Heart left ventricle (tissue), 16 donors: Measurements from ENCODE around the gene SLC9A7. TPM values are rescaled to one million over a fixed set of nuclear protein-coding genes. Genes with fewer than 3 reads are reported as not detected.

Source experiments
- ATAC-seq, 4 donors: fragments of 200-7000 bp; cut with Tn5 transposase; one replicate each; pipeline ENCODE4 v1.9.1; 2020 to 2022; ENCODE audit warnings: moderate library complexity in 4 of 4, mild to moderate bottlenecking in 3 of 4, moderate number of reproducible peaks in 1 of 4
- DNase-seq, 5 donors: peaks; one replicate each; pipeline ENCODE4 v3.0.0-alpha.2; 2020
- H3K27ac ChIP-seq, 12 donors: fragments of 200-600 bp; sonication (generic) in 4 of 12; one replicate each; pipeline versions ENCODE4 v1.5.0 to v1.8.0; 2016 to 2022; ENCODE audit warnings: mild to moderate bottlenecking in 2 of 12
- H3K27me3 ChIP-seq, 9 donors: fragments of 200-600 bp; sonication (generic) in 2 of 9; one replicate each; pipeline versions ENCODE4 v1.5.1 to v1.8.0; 2016 to 2022; ENCODE audit warnings: mild to moderate bottlenecking in 3 of 9
- H3K36me3 ChIP-seq, 9 donors: fragments of 200-600 bp; sonication (generic) in 2 of 9; one replicate each; pipeline versions ENCODE4 v1.5.0 to v1.8.0; 2018 to 2022; ENCODE audit warnings: mild to moderate bottlenecking in 2 of 9
- H3K4me1 ChIP-seq, 12 donors: fragments of 200-600 bp; sonication (generic) in 4 of 12; one replicate each; pipeline versions ENCODE4 v1.5.0 to v1.8.0; 2016 to 2022; ENCODE audit warnings: mild to moderate bottlenecking in 3 of 12
- H3K4me3 ChIP-seq, 12 donors: fragments of 200-600 bp; sonication (generic) in 4 of 12; one replicate each; pipeline versions ENCODE4 v1.5.0 to v1.8.0; 2017 to 2022; ENCODE audit warnings: mild to moderate bottlenecking in 9 of 12, moderate library complexity in 4 of 12
- H3K9me3 ChIP-seq, 12 donors: fragments of 200-600 bp; sonication (generic) in 4 of 12; one replicate each; pipeline versions ENCODE4 v1.5.0 to v1.8.0; 2016 to 2022; ENCODE audit warnings: mild to moderate bottlenecking in 1 of 12
- POLR2A ChIP-seq, 2 donors: fragments of 450-650 bp; IDR thresholded peaks; one replicate each; pipeline ENCODE4 v1.6.1; 2017; ENCODE audit warnings: antibody characterized with exemption in 2 of 2, mild to moderate bottlenecking in 2 of 2, moderate library complexity in 2 of 2
- WGBS, 4 donors: extraction: QIAGEN DNeasy Blood & Tissue Kit in 2 of 4; methylation state at CpG; one replicate each; pipeline versions ENCODE4 v1.1.5 to v1.1.7; 2013 to 2018; 5-methylcytosine and 5-hydroxymethylcytosine counted together
- intact Hi-C, 10 donors: fragments of 100-400 bp; cut with DNase I; formaldehyde crosslinking; loops; one replicate each; pipeline versions ENCODE4 v1.11.1 to v1.14.2; 2022
- polyA plus RNA-seq, 2 donors: library from polyadenylated mRNA; stranded (reverse); fragments of 200-250 nt; gene quantifications; one replicate each; pipeline ENCODE4 v1.2.3, GENCODE V29; 2013
- total RNA-seq, 9 donors: library from RNA; depleted of rRNA in 2 of 9; stranded (reverse); fragments of >200 nt in 2 of 9; fragmentation: NEBNext Ultra II Directional in 3 of 9; extraction: Animal tissue kit (Norgen Biotek cat#: 25700) in 3 of 9; gene quantifications; one replicate each; pipeline versions ENCODE4 v1.1.0 to v1.2.4, GENCODE V29; 2016 to 2023
- TF ChIP-seq, protein P1 (sequence below), 12 donors: fragments of 200-600 bp; sonication (generic) in 4 of 12; IDR thresholded peaks; one replicate each; pipeline versions ENCODE4 v1.5.0 to v1.8.0; 2018 to 2022; ENCODE audit warnings: antibody characterized with exemption in 12 of 12, mild to moderate bottlenecking in 5 of 12
- donor health status: ischemic (EF 13 %, LVEDD 7.1; RV severe dilation, severe dysfunction).
- donor health status: healthy with polysubstance abuse.
- donor health status: DM: no; HTN: yes; CAD: no.
- donor health status: DM: no; HTN: no; CAD: no.
- donor health status: ischemic (EF 25% LVEDD 6.9; RV normal size, moderate dysfunction).
- donor health status: ischemic (EF 25% LVEDD 5.7; RV mildly dilated, moderate dysfunction).
- donor health status: healthy.
- donor health status: DM: yes; HTN: yes; CAD: no.
- donor health status: ischemic (EF 35%, LVEDD 5.7; RV mildly dilated, moderate dysfunction).
- donor health status: nonischemic (EF 11% LVEDD 7.7; RV severe dilation, severe dysfunction).
- donor health status: DM: yes; HTN: yes; CAD: no.
- donor health status: PGD.
- donor health status: ischemic (EF 29% LVEDD 5.4; RV normal size, mild dysfunction).
- donor health status: nonischemic (EF 23%, LVEDD 6.1; RV moderate dilation, normal function).

The SLC9A7 gene
- total and polyA plus RNA-seq, 11 donors = 0.46 to 8.6 (median 2.3) TPM

GRCh38 chrX:46744009-46744408 lies 14.9 kb downstream of the SLC9A7 start:
- H3K4me3 ChIP-seq = no peak overlapping the region
- peaks cover 0 to 9% (median 0%) of the 10 kb centered on the region in 12 donors for H3K9me3 ChIP-seq
- DNase-seq (no peak), ATAC-seq (no peak)
- H3K36me3 ChIP-seq = no peaks in the 10 kb centered on the region
- no peaks in the 10 kb centered on the region for H3K4me1 ChIP-seq
- TF ChIP-seq, protein P1, sequence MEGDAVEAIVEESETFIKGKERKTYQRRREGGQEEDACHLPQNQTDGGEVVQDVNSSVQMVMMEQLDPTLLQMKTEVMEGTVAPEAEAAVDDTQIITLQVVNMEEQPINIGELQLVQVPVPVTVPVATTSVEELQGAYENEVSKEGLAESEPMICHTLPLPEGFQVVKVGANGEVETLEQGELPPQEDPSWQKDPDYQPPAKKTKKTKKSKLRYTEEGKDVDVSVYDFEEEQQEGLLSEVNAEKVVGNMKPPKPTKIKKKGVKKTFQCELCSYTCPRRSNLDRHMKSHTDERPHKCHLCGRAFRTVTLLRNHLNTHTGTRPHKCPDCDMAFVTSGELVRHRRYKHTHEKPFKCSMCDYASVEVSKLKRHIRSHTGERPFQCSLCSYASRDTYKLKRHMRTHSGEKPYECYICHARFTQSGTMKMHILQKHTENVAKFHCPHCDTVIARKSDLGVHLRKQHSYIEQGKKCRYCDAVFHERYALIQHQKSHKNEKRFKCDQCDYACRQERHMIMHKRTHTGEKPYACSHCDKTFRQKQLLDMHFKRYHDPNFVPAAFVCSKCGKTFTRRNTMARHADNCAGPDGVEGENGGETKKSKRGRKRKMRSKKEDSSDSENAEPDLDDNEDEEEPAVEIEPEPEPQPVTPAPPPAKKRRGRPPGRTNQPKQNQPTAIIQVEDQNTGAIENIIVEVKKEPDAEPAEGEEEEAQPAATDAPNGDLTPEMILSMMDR (IDR thresholded peaks at IDR 0.05) = no peak
- TF ChIP-seq POLR2A (IDR thresholded peaks at IDR 0.05) = no peak
- 57 to 63% (median 62%) methylated on average over 3 of the region's 3 CpGs for WGBS, 4 donors
- H3K27ac ChIP-seq = no peak overlapping the region
- H3K27me3 ChIP-seq = no peaks in the 10 kb centered on the region
- intact Hi-C loops = no loop called here

DNA sequence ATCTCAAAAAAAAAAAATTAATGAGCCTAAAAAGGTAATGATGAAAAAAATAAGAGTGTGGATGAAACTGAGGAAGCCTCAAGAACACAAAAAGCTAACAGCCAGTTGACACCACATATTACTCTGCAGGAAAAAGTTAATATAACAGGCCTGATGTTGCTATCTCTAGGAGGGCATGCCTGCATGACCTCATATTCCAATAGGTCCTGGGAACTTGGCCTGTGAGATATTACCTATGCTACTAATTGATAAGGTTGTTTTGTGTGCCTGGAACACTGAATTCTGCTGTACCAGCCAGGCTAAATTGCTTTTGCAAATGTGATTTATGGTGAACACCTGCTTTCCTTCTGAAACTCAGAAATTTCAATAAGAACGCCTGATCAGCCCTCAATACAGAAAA lies 15.9 kb downstream of the SLC9A7 start:
- ATAC-seq = no peak
- Histone ChIP-seq H3K4me3 (no peak overlapping the region), H3K27ac (no peak overlapping the region), H3K36me3 (no peaks in the 10 kb centered on the region), H3K9me3 (peaks cover 0 to 9% (median 0%) of the 10 kb centered on the region in 12 donors), H3K27me3 (no peaks in the 10 kb centered on the region), H3K4me1 (no peaks in the 10 kb centered on the region)
- TF ChIP-seq, protein P1 (IDR thresholded peaks at IDR 0.05) = no peak
- no peak for TF ChIP-seq POLR2A (IDR thresholded peaks at IDR 0.05)
- intact Hi-C loops = no loop called here
- WGBS, 4 donors = 67 to 90% (median 80%) methylated on average over 1 of the region's 1 CpG
- DNase-seq = no peak

DNA sequence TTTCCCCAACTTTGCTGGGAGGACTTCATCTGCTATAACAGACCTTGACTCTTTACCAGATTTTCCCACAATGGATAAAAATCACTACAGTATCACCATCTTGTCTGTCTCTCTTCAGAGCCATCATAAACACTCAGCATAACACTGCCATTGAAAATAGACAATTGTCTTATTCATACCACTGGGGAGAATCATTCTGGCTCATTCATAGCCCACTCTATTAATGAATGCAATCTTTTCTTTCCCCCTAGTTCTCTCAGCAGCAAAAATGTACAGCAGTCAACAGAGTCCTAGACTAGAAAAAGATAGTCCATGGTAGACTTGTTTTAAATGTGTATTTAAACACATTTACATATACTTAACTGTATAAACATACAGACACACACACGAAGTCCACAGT lies 19.2 kb downstream of the SLC9A7 start:
- no peak for DNase-seq
- Histone ChIP-seq H3K4me3 (no peak overlapping the region), H3K9me3 (peaks cover 0 to 22% (median 8%) of the 10 kb centered on the region in 12 donors), H3K4me1 (no peaks in the 10 kb centered on the region), H3K27me3 (no peaks in the 10 kb centered on the region), H3K27ac (no peak overlapping the region), H3K36me3 (no peaks in the 10 kb centered on the region)
- intact Hi-C loops = no loop called here
- ATAC-seq = no peak
- TF ChIP-seq, protein P1 (IDR thresholded peaks at IDR 0.05) = no peak
- no peak for TF ChIP-seq POLR2A (IDR thresholded peaks at IDR 0.05)
- WGBS, 4 donors = 22 to 74% (median 44%) methylated on average over 1 of the region's 1 CpG

GRCh38 chrX:46737462-46737861 lies 21.5 kb downstream of the SLC9A7 start:
- TF ChIP-seq, protein P1 (IDR thresholded peaks at IDR 0.05) = no peak
- TF ChIP-seq POLR2A (IDR thresholded peaks at IDR 0.05) = no peak
- intact Hi-C loops = no loop called here
- WGBS, 4 donors = 21 to 44% (median 36%) methylated on average over 2 of the region's 2 CpGs

More at GRCh38 chrX:46737462-46737861, 21.5 kb downstream of the SLC9A7 start:
- ATAC-seq = no peak
- no peak for DNase-seq
- no peak overlapping the region for H3K27ac ChIP-seq
- no peaks in the 10 kb centered on the region for H3K36me3 ChIP-seq
- no peaks in the 10 kb centered on the region for H3K27me3 ChIP-seq
- no peak overlapping the region for H3K4me3 ChIP-seq
- peaks cover 0 to 22% (median 8%) of the 10 kb centered on the region in 12 donors for H3K9me3 ChIP-seq
- H3K4me1 ChIP-seq = no peaks in the 10 kb centered on the region
